ENCODE measurements around the gene POU2F1. TPM values are rescaled to one million over a fixed set of nuclear protein-coding genes. Genes with fewer than 3 reads are reported as not detected.
"Not testable (repeated sequence)": the region's sequence is repeated elsewhere in the genome, so short reads cannot be mapped to it uniquely, and the experiment has no call there.

The POU2F1 gene
- total RNA-seq, 8 experiments from 2014 or later, result 11.4 to 29.7 (median 20.2) TPM

DNA sequence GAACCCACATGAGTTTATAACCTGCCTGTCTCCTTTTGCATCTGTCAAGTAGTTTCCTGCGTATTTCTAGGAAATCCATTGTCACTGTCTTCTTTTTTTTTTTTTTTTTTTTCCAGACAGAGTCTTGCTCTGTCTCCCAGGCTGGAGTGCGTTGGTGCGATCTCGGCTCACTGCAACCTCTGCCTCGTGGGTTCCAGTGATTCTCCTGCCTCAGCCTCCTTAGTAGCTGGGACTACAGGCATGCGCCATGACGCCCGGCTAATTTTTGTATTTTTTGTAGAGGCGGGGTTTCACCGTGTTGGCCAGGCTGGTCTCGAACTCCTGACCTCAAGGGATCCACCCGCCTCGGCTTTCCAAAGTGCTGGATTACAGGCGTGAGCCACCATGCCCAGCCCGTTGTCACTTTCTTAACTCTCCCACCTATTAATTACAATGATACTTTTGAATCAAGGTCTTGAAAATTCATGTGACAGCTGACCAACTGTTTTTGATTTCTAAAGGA is 4.1 kb downstream of the POU2F1 start:
- not testable (repeated sequence) for H3K4me3 ChIP-seq; ATAC-seq (replicated peaks in 6 of 8)
- H3K27ac ChIP-seq, result peak overlapping the region in 1 of 2 donors; percentile 64
- in situ Hi-C loops (cut with MboI; ENCODE audit: low pct_unique_long_range_greater_than_20kb in 2 of 9, low sequenced_read_pairs in 9 of 9, unreplicated experiment in 9 of 9), result loop anchor here in 2 of 9 experiments (25.0 kb wide), 2 partner anchors 137 to 162 kb away; partner anchors contain the start of genes GPA33 (in 1 of the 2) and STYXL2 (in 1 of the 2)
- peaks cover 16 to 39% of the 10 kb centered on the region in 2 donors for H3K4me1 ChIP-seq (replicated peaks in 1 of 2)
- WGBS, 10 experiments, result 33 to 100% (median 85%) methylated on average over 1 to 14 of the region's 15 CpGs; no CpG with 5 or more reads in 1 of the 10 experiments

DNA sequence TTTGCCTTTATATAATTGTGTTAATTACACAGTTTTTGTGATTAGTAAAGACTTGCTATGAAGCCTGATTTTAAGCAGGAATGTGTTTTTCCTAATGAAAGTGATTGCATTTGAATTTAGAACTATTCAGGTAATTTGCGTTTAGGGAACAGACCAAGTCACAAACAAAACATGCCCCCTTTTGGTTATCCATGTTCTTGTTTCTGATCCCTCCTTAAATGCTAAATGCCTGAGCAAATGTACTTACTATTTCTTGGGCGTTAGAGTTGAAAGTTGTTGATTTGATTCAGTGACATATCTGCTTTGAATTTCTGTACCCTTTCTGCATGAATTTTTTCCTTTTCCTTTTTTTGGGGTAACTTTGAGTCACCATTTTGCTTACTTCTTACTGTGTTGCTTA is 5.2 kb downstream of the POU2F1 start:
- WGBS, 10 experiments, result 15 to 80% (median 66%) methylated on average over 2 of the region's 2 CpGs
- no peak overlapping the region for H3K27ac ChIP-seq
- H3K4me3 ChIP-seq, result no peak overlapping the region
- ATAC-seq (replicated peaks in 6 of 8), result no peak
- in situ Hi-C loops (cut with MboI; ENCODE audit: low pct_unique_long_range_greater_than_20kb in 2 of 9, low sequenced_read_pairs in 9 of 9, unreplicated experiment in 9 of 9), result no loop called here
- peaks cover 16 to 39% of the 10 kb centered on the region in 2 donors for H3K4me1 ChIP-seq (replicated peaks in 1 of 2)

DNA sequence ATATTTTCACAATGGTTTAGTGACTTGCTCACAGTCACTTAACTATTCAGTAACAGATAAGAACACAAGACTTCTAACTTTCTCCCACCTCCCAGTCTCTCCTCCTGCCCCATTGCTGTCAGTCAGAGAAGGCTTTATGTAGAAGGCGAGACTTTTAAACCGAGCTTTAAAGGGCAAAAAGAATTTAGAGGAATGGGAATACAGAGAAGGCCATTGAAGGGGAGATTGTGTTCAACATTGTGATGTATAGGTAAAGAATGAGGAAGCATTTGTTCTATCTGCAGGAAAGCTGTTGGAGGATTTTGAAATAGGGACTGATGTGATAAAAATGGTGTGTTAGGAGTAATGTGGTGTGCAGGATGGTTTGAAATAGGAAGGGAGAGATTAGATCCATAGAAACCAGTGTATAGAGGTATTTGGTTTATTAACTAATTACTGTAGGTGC is 7.3 kb downstream of the POU2F1 start:
- H3K4me1 ChIP-seq (replicated peaks in 1 of 2), result peaks cover 20 to 44% of the 10 kb centered on the region in 2 donors
- ATAC-seq (replicated peaks in 6 of 8), result no peak
- H3K4me3 ChIP-seq, result no peak overlapping the region
- in situ Hi-C loops (cut with MboI; ENCODE audit: low pct_unique_long_range_greater_than_20kb in 2 of 9, low sequenced_read_pairs in 9 of 9, unreplicated experiment in 9 of 9), result no loop called here
- 50 to 100% (median 72%) methylated on average over 1 to 2 of the region's 2 CpGs; no CpG with 5 or more reads in 1 of the 10 experiments for WGBS, 10 experiments
- no peak overlapping the region for H3K27ac ChIP-seq

DNA sequence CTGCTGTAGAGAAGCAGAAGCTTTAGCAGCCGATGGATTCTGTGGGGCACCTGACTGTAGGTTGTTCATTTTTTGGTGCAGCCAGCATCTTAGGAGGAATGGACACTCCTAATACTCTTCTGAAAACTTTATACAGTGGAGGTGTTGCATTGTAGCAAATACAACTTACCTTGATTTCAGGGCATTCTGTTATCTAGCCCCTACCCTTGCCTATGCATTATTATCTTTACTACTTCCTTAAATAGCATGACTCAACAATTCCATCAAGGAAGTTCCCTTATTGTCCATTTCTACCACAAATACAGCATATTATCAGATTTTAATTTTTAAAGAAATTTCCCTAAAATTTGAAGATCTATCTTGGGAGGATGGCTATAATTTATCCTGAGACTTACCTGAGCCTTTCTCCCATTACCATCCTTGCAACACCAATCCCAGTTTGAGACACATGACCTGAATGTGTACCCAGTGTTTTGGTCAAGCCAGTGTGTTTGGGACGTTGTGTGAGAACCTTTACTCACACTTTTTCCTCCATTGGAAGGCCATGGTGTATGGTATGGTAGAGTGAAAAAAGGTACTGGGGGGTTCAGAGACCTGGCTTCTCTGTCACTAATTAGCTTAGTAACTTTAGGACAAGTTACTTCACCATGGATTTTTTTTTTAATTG is 9.2 kb downstream of the POU2F1 start:
- WGBS, 10 experiments, result 60 to 100% (median 86%) methylated on average over 1 to 2 of the region's 2 CpGs; no CpG with 5 or more reads in 1 of the 10 experiments
- H3K4me3 ChIP-seq, result no peak overlapping the region
- ATAC-seq (replicated peaks in 6 of 8), result no peak
- H3K4me1 ChIP-seq (replicated peaks in 1 of 2), result peaks cover 7 to 31% of the 10 kb centered on the region in 2 donors
- in situ Hi-C loops (cut with MboI; ENCODE audit: low pct_unique_long_range_greater_than_20kb in 2 of 9, low sequenced_read_pairs in 9 of 9, unreplicated experiment in 9 of 9), result no loop called here
- H3K27ac ChIP-seq, result no peak overlapping the region

DNA sequence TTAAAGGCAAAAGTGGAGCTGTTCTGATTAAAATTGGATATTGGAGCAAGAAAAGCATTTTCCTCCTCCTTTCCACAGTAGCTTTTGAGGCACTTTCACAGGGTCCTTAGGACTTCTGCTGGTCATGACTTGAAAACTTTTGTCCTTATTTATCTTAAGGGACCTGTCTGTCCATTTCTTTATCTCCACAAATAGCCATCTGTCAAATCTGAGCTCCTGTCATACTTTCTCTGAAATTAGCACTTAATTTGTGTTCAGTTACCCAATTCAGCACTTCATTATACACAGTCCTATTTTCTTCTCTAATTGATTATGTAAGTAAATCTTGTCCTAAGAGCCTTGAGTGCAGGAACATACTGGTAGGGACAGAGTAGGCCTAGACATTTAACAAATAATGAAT is 9.8 kb downstream of the POU2F1 start:
- Histone ChIP-seq H3K4me3 (no peak overlapping the region), H3K27ac (no peak overlapping the region), H3K4me1 (replicated peaks in 1 of 2) (peaks cover 7 to 25% of the 10 kb centered on the region in 2 donors)
- ATAC-seq (replicated peaks in 6 of 8), result no peak
- in situ Hi-C loops (cut with MboI; ENCODE audit: low pct_unique_long_range_greater_than_20kb in 2 of 9, low sequenced_read_pairs in 9 of 9, unreplicated experiment in 9 of 9), result no loop called here

DNA sequence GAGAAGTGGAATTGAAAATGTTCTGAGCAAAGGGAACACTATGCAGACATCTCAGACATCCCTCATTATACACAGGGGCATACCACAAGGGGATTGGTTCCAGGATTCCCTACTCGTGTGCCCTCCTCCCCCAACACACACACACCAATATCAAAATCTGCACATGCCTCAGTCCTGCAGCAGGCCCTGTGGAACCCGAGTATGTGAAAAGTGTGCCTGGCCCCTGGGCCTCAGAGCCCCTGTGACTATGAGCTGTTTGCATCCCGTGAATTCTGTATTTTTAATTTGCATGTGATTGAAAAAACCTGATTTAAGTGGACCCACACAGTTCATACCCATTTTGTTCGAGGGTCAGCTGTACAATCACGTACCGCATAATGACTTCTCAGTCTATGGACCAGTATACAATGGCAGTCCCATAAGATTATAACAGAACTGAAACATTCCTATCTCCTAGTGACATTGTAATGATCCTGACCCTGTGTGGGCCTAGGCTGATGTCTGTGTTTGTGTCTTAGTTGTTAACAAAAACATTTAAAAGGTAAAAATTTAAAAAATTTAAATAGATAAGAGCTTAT is 11.3 kb downstream of the POU2F1 start:
- no peak overlapping the region for H3K4me3 ChIP-seq
- H3K27ac ChIP-seq, result no peak overlapping the region
- in situ Hi-C loops (cut with MboI; ENCODE audit: low pct_unique_long_range_greater_than_20kb in 2 of 9, low sequenced_read_pairs in 9 of 9, unreplicated experiment in 9 of 9), result no loop called here
- H3K4me1 ChIP-seq (replicated peaks in 1 of 2), result peaks cover 7 to 19% of the 10 kb centered on the region in 2 donors
- 31 to 100% (median 65%) methylated on average over 1 to 6 of the region's 6 CpGs; no CpG with 5 or more reads in 1 of the 10 experiments for WGBS, 10 experiments
- ATAC-seq (replicated peaks in 6 of 8), result peak in 5 of 8 experiments; percentile 84 to 91 (median 86)

DNA sequence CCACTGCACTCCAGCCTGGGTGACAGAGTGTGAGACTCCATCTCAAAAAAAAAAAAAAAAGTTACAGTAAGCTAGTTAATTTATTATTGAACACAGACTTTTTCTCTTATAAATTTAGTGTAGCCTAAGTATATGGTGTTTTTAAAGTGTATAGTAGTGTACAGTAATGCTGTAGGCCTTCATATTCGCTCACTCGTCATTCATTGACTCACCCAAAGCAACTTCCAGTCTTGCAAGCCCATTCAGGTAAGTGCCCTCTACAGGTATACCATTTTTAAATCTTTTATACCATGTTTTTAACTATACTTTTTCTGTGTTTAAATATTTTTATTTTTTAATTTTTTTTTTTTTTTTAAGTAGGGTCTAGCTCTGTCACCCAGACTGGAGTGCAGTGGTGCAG is 12.1 kb downstream of the POU2F1 start:
- H3K27ac ChIP-seq, result no peak overlapping the region
- in situ Hi-C loops (cut with MboI; ENCODE audit: low pct_unique_long_range_greater_than_20kb in 2 of 9, low sequenced_read_pairs in 9 of 9, unreplicated experiment in 9 of 9), result no loop called here
- no peak overlapping the region for H3K4me3 ChIP-seq
- 82 to 100% (median 94%) methylated on average over 1 to 2 of the region's 2 CpGs; no CpG with 5 or more reads in 1 of the 10 experiments for whole genome bisulfite sequencing, 10 experiments
- no peak for ATAC-seq (replicated peaks in 6 of 8)
- H3K4me1 ChIP-seq (replicated peaks in 1 of 2), result peaks cover 7 to 23% of the 10 kb centered on the region in 2 donors

DNA sequence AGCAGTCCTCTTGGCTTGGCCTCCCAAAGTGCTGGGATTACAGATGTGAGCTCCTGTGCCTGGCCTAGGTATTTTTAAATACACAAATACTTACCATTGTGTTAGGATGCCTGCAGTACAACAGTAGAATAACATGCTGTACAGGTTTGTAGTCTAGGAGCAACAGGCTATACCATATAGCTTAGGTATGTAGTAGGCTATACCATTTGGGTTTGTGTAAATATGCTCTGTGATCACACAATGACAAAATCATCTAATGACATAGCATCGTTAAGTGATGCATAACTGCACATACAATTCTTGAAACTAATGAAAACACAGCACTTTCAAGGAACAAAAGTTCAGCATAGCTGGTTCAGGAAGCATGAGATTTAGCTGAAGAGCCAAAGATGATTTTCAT is 12.7 kb downstream of the POU2F1 start:
- WGBS, 10 experiments, result 40 to 100% (median 91%) methylated on average over 1 of the region's 1 CpG; no CpG with 5 or more reads in 4 of the 10 experiments
- H3K4me3 ChIP-seq, result no peak overlapping the region
- ATAC-seq (replicated peaks in 6 of 8), result no peak
- in situ Hi-C loops (cut with MboI; ENCODE audit: low pct_unique_long_range_greater_than_20kb in 2 of 9, low sequenced_read_pairs in 9 of 9, unreplicated experiment in 9 of 9), result no loop called here
- peaks cover 7 to 23% of the 10 kb centered on the region in 2 donors for H3K4me1 ChIP-seq (replicated peaks in 1 of 2)
- H3K27ac ChIP-seq, result no peak overlapping the region

DNA sequence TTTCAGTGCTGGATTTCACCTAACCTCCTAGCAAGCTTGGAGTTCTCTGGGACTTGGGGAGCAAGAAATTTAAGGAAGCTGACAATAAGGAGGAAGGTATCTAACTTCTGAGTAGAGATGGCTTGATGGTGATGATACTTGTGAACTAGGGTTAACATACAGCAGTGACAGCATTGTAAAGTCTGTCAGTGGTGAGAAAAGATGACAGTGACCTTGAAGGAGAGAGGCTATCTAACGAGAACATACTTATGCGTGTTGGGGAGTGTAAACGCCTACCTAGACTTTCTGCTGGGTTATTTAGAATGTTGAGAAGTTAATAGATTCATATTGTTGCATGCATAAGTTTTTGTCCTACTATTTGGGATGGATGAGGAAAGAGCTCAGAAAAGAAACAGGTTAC is 16.3 kb downstream of the POU2F1 start:
- WGBS, 10 experiments, result 51 to 95% (median 84%) methylated on average over 3 of the region's 3 CpGs; no CpG with 5 or more reads in 3 of the 10 experiments
- Histone ChIP-seq H3K27ac (no peak overlapping the region), H3K4me3 (no peak overlapping the region), H3K4me1 (replicated peaks in 1 of 2) (peaks cover under 1 to 12% of the 10 kb centered on the region in 2 donors)
- in situ Hi-C loops (cut with MboI; ENCODE audit: low pct_unique_long_range_greater_than_20kb in 2 of 9, low sequenced_read_pairs in 9 of 9, unreplicated experiment in 9 of 9), result no loop called here
- ATAC-seq (replicated peaks in 6 of 8), result no peak

DNA sequence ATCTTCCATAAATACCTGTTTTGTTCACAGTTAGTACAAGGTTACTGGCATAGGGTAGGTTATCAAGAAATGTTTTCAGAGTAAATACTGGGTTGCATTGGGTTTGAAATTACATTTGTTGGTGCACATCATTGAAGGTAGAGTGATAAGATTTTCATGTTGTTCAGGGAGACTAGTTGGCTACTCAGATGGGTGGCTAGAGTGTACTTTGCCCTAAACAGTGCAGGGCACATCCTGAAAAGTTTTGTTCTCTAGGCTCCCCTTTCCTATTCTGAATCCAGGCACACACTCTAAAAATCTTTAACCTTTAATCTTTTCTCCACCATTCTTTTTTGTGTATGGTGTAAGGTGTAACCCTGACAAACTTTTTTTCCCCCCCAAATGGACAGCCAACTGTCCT is 18.0 kb downstream of the POU2F1 start:
- H3K27ac ChIP-seq, result no peak overlapping the region
- no peak for ATAC-seq (replicated peaks in 6 of 8)
- H3K4me3 ChIP-seq, result no peak overlapping the region
- peaks cover 0 to 9% of the 10 kb centered on the region in 2 donors for H3K4me1 ChIP-seq (replicated peaks in 1 of 2)
- in situ Hi-C loops (cut with MboI; ENCODE audit: low pct_unique_long_range_greater_than_20kb in 2 of 9, low sequenced_read_pairs in 9 of 9, unreplicated experiment in 9 of 9), result no loop called here

DNA sequence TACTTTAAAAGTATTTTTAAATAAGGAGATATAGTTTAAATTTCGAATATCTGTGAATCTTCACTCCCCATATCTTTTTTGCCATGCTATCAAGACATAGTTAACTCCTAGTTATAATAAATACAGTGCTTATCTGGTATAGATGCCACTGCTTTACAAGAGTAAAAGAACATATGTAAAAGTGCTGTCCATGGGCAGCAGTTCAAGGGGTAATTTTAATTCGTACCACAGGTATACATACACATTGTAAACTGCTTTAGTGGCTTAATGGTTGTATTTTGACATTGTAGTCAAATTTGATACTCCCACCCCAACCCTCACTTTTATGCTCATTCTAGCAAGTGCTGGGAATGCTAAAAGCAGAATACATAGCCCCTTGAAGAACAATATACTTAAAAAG is 18.6 kb downstream of the POU2F1 start:
- H3K27ac ChIP-seq, result no peak overlapping the region
- in situ Hi-C loops (cut with MboI; ENCODE audit: low pct_unique_long_range_greater_than_20kb in 2 of 9, low sequenced_read_pairs in 9 of 9, unreplicated experiment in 9 of 9), result no loop called here
- 63 to 100% (median 87%) methylated on average over 1 to 2 of the region's 2 CpGs; no CpG with 5 or more reads in 1 of the 10 experiments for WGBS, 10 experiments

DNA sequence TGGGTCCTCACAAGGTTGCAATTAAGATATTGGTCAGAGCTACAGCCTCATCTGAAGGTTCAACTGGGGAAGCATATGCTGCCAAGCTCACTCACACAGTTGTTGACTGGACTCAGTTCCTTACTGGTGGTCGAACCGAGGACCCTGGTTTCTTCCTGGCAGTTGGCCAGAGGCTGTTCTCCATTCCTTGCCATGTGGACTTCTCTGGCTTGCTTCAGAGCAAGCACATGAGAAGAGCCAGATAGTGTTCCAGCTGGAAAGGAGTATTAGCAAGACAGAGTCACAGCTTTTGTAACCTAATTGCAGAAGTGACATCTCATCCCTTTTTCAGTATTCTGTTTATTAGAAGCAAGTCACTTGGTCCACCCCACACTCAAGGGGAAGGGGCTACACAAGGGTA is 23.6 kb downstream of the POU2F1 start:
- no peak for ATAC-seq (replicated peaks in 6 of 8)
- Histone ChIP-seq H3K27ac (no peak overlapping the region), H3K4me3 (no peak overlapping the region), H3K4me1 (replicated peaks in 1 of 2) (no peaks in the 10 kb centered on the region)
- 92 to 100% methylated on average over 2 of the region's 2 CpGs; no CpG with 5 or more reads in 8 of the 10 experiments for WGBS, 10 experiments
- in situ Hi-C loops (cut with MboI; ENCODE audit: low pct_unique_long_range_greater_than_20kb in 2 of 9, low sequenced_read_pairs in 9 of 9, unreplicated experiment in 9 of 9), result no loop called here

More for the DNA sequence above, 18.6 kb downstream of the POU2F1 start:
- peaks cover 0 to 6% of the 10 kb centered on the region in 2 donors for H3K4me1 ChIP-seq (replicated peaks in 1 of 2)
- no peak for ATAC-seq (replicated peaks in 6 of 8)
- H3K4me3 ChIP-seq, result no peak overlapping the region

DNA sequence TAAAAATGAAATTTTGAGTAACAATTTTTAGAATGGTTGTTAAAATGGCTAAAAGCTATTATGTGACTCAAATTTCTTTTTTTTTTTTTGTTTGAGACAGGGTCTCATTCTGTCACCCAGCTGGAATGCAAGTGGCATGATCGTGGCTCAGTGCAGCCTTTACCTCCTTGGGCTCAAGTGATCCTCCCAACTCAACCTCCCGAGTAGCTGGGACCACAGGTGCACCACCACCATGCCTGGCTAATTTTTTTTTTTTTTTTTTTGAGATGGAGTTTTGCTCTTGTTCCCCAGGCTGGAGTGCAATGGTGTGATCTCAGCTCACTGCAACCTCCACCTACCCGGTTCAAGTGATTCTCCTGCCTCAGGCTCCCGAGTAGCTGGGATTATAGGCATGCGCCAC is 24.5 kb downstream of the POU2F1 start:
- in situ Hi-C loops (cut with MboI; ENCODE audit: low pct_unique_long_range_greater_than_20kb in 2 of 9, low sequenced_read_pairs in 9 of 9, unreplicated experiment in 9 of 9); ATAC-seq (replicated peaks in 6 of 8): not testable (repeated sequence)

More for the DNA sequence above, 24.5 kb downstream of the POU2F1 start:
- not testable (repeated sequence) for H3K4me1 ChIP-seq (replicated peaks in 1 of 2); H3K4me3 ChIP-seq; H3K27ac ChIP-seq
- WGBS, 10 experiments, result 87 to 100% (median 95%) methylated on average over 1 to 4 of the region's 5 CpGs; no CpG with 5 or more reads in 2 of the 10 experiments

Data from motor neuron (in vitro differentiated cells).